Small intestine (tissue), 7 donors: ENCODE results near the gene LRRC8B. TPM values are rescaled to one million over a fixed set of nuclear protein-coding genes. Genes with fewer than 3 reads are reported as not detected.

ENCODE experiments used
- DNase-seq, 2 donors: peaks; one replicate each; pipeline versions ENCODE4 v3.0.0 to v3.0.0-alpha.2; 2013
- FAIRE-seq: peaks from 2 replicates; lab custom pipeline; 2012; peaks lifted over from hg19 to GRCh38; lab: Jason Lieb, UNC
- H3K27ac ChIP-seq, 3 donors: one replicate each; pipeline ENCODE4 v1.5.1; 2013; ENCODE audit warnings: low read length in 2 of 3, mild to moderate bottlenecking in 2 of 3, control low read depth in 1 of 3, inconsistent platforms in 1 of 3, low read depth in 1 of 3, moderate library complexity in 1 of 3
- H3K27me3 ChIP-seq, 3 donors: one replicate each; pipeline ENCODE4 v1.6.1; 2013; ENCODE audit warnings: low read length in 3 of 3, inconsistent platforms in 1 of 3; ENCODE audit not compliant: control insufficient read depth in 3 of 3, insufficient read depth in 3 of 3
- H3K36me3 ChIP-seq, 3 donors: one replicate each; pipeline ENCODE4 v1.6.1; 2013; ENCODE audit warnings: low read length in 3 of 3, inconsistent platforms in 1 of 3, low read depth in 1 of 3, mild to moderate bottlenecking in 1 of 3, moderate library complexity in 1 of 3; ENCODE audit not compliant: control insufficient read depth in 3 of 3, insufficient read depth in 2 of 3
- H3K4me1 ChIP-seq, 3 donors: one replicate each; pipeline ENCODE4 v1.6.1; 2013; ENCODE audit warnings: low read length in 2 of 3, inconsistent platforms in 1 of 3, low read depth in 1 of 3, mild to moderate bottlenecking in 1 of 3, moderate library complexity in 1 of 3; ENCODE audit not compliant: control insufficient read depth in 3 of 3, insufficient read depth in 2 of 3
- H3K4me3 ChIP-seq, 3 donors: one replicate each; pipeline ENCODE4 v1.5.1; 2013; ENCODE audit warnings: low read length in 3 of 3, control low read depth in 1 of 3, inconsistent platforms in 1 of 3, low read depth in 1 of 3, mild to moderate bottlenecking in 1 of 3, moderate library complexity in 1 of 3
- H3K9me3 ChIP-seq, 2 donors: one replicate each; pipeline ENCODE4 v1.6.1; 2013; ENCODE audit warnings: low read depth in 1 of 2, low read length in 1 of 2; ENCODE audit not compliant: control insufficient read depth in 2 of 2, insufficient read depth in 1 of 2
- WGBS, 3 donors: extraction: QIAGEN DNeasy Blood & Tissue Kit; methylation state at CpG; one replicate each; pipeline ENCODE4 v1.1.7; 2013; 5-methylcytosine and 5-hydroxymethylcytosine counted together
- polyA plus RNA-seq, 4 donors: library from polyadenylated mRNA; stranded (reverse) in 3 of 4; unstranded in 1 of 4; fragments of 200-250 nt in 3 of 4; fragments of 120-200 nt in 1 of 4; gene quantifications; one replicate each; pipeline versions ENCODE4 v1.2.1 to v1.2.3, GENCODE V29; 2013
- donor health status: healthy with polysubstance abuse.
- donor health status: control.
- donor health status: control.
- donor health status: Bipolar disorder and iron deficiency.
- donor health status: healthy.

Gene LRRC8B
- polyA plus RNA-seq, 4 donors = 1.6 to 8.4 (median 4.2) TPM

- Histone ChIP-seq H3K27me3 (no peaks in the 10 kb centered on the region), H3K9me3 (peaks cover 0 to 7% of the 10 kb centered on the region in 2 donors), H3K27ac (no peak overlapping the region), H3K36me3 (no peaks in the 10 kb centered on the region), H3K4me1 (no peaks in the 10 kb centered on the region), H3K4me3 (no peak overlapping the region)
- WGBS, 3 donors = 87 to 88% (median 87%) methylated on average over 3 of the region's 3 CpGs
- no peak for FAIRE-seq
- peak in 1 of 2 donors; percentile 13 for DNase-seq
Observed at GRCh38 chr1:89615676-89616598, 91.3 kb downstream of the LRRC8B start.

GRCh38 chr1:89616844-89617627, 92.4 kb downstream of the LRRC8B start:
- Histone ChIP-seq H3K36me3 (no peaks in the 10 kb centered on the region), H3K27me3 (no peaks in the 10 kb centered on the region), H3K4me1 (no peaks in the 10 kb centered on the region), H3K9me3 (peaks cover 0 to 7% of the 10 kb centered on the region in 2 donors), H3K27ac (no peak overlapping the region), H3K4me3 (no peak overlapping the region)
- DNase-seq (no peak), FAIRE-seq (no peak)
- 90 to 93% (median 92%) methylated on average over 2 of the region's 2 CpGs for WGBS, 3 donors

GRCh38 chr1:89620664-89621063, 96.0 kb downstream of the LRRC8B start:
- 88 to 92% (median 91%) methylated on average over 3 of the region's 3 CpGs for WGBS, 3 donors
- Histone ChIP-seq H3K4me1 (no peaks in the 10 kb centered on the region), H3K27me3 (no peaks in the 10 kb centered on the region), H3K27ac (no peak overlapping the region), H3K4me3 (no peak overlapping the region), H3K9me3 (peaks cover 0 to 7% of the 10 kb centered on the region in 2 donors), H3K36me3 (no peaks in the 10 kb centered on the region)
- FAIRE-seq (no peak), DNase-seq (no peak)

GRCh38 chr1:89622895-89623294, 98.3 kb downstream of the LRRC8B start:
- FAIRE-seq (peak; percentile 51), DNase-seq (no peak)
- H3K4me3 ChIP-seq = no peak overlapping the region
- H3K36me3 ChIP-seq = no peaks in the 10 kb centered on the region
- H3K4me1 ChIP-seq = no peaks in the 10 kb centered on the region
- no peaks in the 10 kb centered on the region for H3K27me3 ChIP-seq
- WGBS, 3 donors = 56 to 66% (median 61%) methylated on average over 3 of the region's 3 CpGs
- no peak overlapping the region for H3K27ac ChIP-seq
- H3K9me3 ChIP-seq = peaks cover 0 to 3% of the 10 kb centered on the region in 2 donors

- WGBS, 3 donors = 91 to 100% (median 95%) methylated on average over 1 of the region's 1 CpG
- Histone ChIP-seq H3K27ac (no peak overlapping the region), H3K9me3 (no peaks in the 10 kb centered on the region), H3K36me3 (no peaks in the 10 kb centered on the region), H3K27me3 (no peaks in the 10 kb centered on the region), H3K4me3 (no peak overlapping the region), H3K4me1 (no peaks in the 10 kb centered on the region)
- FAIRE-seq = no peak
- DNase-seq = no peak
Observed at GRCh38 chr1:89624314-89624713, 99.7 kb downstream of the LRRC8B start.

- 75 to 89% (median 85%) methylated on average over 4 of the region's 4 CpGs for WGBS, 3 donors
- Histone ChIP-seq H3K36me3 (no peaks in the 10 kb centered on the region), H3K4me1 (no peaks in the 10 kb centered on the region), H3K27me3 (no peaks in the 10 kb centered on the region), H3K9me3 (no peaks in the 10 kb centered on the region), H3K4me3 (no peak overlapping the region), H3K27ac (no peak overlapping the region)
- DNase-seq (no peak), FAIRE-seq (no peak)
Observed at GRCh38 chr1:89624715-89625323, 100.2 kb downstream of the LRRC8B start.

GRCh38 chr1:89627596-89627962, 103.0 kb downstream of the LRRC8B start:
- H3K27ac ChIP-seq = no peak overlapping the region
- no peak overlapping the region for H3K4me3 ChIP-seq
- no peak for DNase-seq
- no peak for FAIRE-seq
- H3K4me1 ChIP-seq = peaks cover 0 to 7% (median 6%) of the 10 kb centered on the region in 3 donors
- no peaks in the 10 kb centered on the region for H3K36me3 ChIP-seq
- no peaks in the 10 kb centered on the region for H3K9me3 ChIP-seq
- no peaks in the 10 kb centered on the region for H3K27me3 ChIP-seq

- no peaks in the 10 kb centered on the region for H3K9me3 ChIP-seq
- DNase-seq = no peak
- H3K4me1 ChIP-seq = peaks cover 0 to 15% (median 6%) of the 10 kb centered on the region in 3 donors
- WGBS, 3 donors = 56 to 87% (median 74%) methylated on average over 2 of the region's 2 CpGs
- H3K27ac ChIP-seq = no peak overlapping the region
- H3K4me3 ChIP-seq = no peak overlapping the region
- no peaks in the 10 kb centered on the region for H3K36me3 ChIP-seq
- no peak for FAIRE-seq
- H3K27me3 ChIP-seq = peaks cover 0 to 7% (median 0%) of the 10 kb centered on the region in 3 donors
Observed at GRCh38 chr1:89629146-89629545, 104.5 kb downstream of the LRRC8B start.
